OCI-LY7 (cell line): ENCODE measurements around the gene ASPDH. TPM values are rescaled to one million over a fixed set of nuclear protein-coding genes. Genes with fewer than 3 reads are reported as not detected.

ENCODE experiments used
- BruUV-seq: library from RNA; stranded (reverse); fragments of 400-500 nt; replicated peaks from 2 replicates; lab custom pipeline; 2021; lab: Mats Ljungman, UMichigan
- CTCF ChIA-PET: fragments of 300-600 bp; sonication (Branson Sonifier 250); formaldehyde crosslinking; loops from one replicate; lab custom pipeline; 2022; ENCODE audit warnings: antibody characterized with exemption; ENCODE audit not compliant: unreplicated experiment; lab: Charles Lee
- POLR2A ChIA-PET: fragments of 300-600 bp; sonication (Branson Sonifier 250); formaldehyde crosslinking; loops from one replicate; lab custom pipeline; 2022; ENCODE audit warnings: antibody characterized with exemption; lab: Charles Lee
- DNase-seq: peaks from one replicate; pipeline ENCODE4 v3.0.0-alpha.2; 2015; ENCODE audit warnings: low spot score
- H2AFZ ChIP-seq: fragments of 200-600 bp; sonication (generic), shearing (Covaris generic); 2 replicates; pipeline ENCODE4 v1.6.1; 2014; ENCODE audit warnings: mild to moderate bottlenecking, antibody characterized with exemption, low read length, moderate library complexity
- H3K27ac ChIP-seq: fragments of 200-600 bp; sonication (generic); 2 replicates; pipeline ENCODE4 v1.5.1; 2014; ENCODE audit warnings: mixed run types, low read depth, mild to moderate bottlenecking, moderate library complexity, low read length, inconsistent platforms; ENCODE audit not compliant: poor library complexity, severe bottlenecking
- H3K36me3 ChIP-seq: fragments of 200-600 bp; sonication (generic); 2 replicates; pipeline ENCODE4 v1.6.1; 2014; ENCODE audit warnings: mild to moderate bottlenecking, antibody characterized with exemption, low read length, moderate library complexity, mixed read lengths; ENCODE audit not compliant: insufficient read depth
- H3K4me1 ChIP-seq: fragments of 200-600 bp; sonication (generic); 2 replicates; pipeline ENCODE4 v1.5.1; 2014; ENCODE audit warnings: mild to moderate bottlenecking, low read length; ENCODE audit not compliant: insufficient read depth, poor library complexity, severe bottlenecking
- H3K4me2 ChIP-seq: fragments of 200-600 bp; sonication (generic); 2 replicates; pipeline ENCODE4 v1.6.1; 2014; ENCODE audit warnings: mild to moderate bottlenecking, low read length
- H3K4me3 ChIP-seq: fragments of 200-600 bp; sonication (generic); 2 replicates; pipeline ENCODE4 v1.5.1; 2014; ENCODE audit warnings: mild to moderate bottlenecking, low read depth, low read length; ENCODE audit not compliant: poor library complexity, severe bottlenecking
- H3K79me2 ChIP-seq: fragments of 200-600 bp; sonication (generic); 2 replicates; pipeline ENCODE4 v1.6.1; 2016; ENCODE audit warnings: low read depth, mild to moderate bottlenecking, low read length, moderate library complexity, mixed read lengths; ENCODE audit not compliant: insufficient read depth
- H3K9me2 ChIP-seq: fragments of 200-600 bp; sonication (generic); 2 replicates; pipeline ENCODE4 v1.6.1; 2016; ENCODE audit warnings: mild to moderate bottlenecking, low read length, mixed read lengths; ENCODE audit not compliant: insufficient read depth
- H3K9me3 ChIP-seq: fragments of 200-600 bp; sonication (generic); 2 replicates; pipeline ENCODE4 v1.6.1; 2014; ENCODE audit warnings: mild to moderate bottlenecking, mixed run types, low read length, mixed read lengths
- H4K20me1 ChIP-seq: fragments of 200-600 bp; sonication (generic); 2 replicates; pipeline ENCODE4 v1.6.1; 2014; ENCODE audit warnings: mild to moderate bottlenecking, antibody characterized with exemption, low read length, moderate library complexity, mixed read lengths; ENCODE audit not compliant: insufficient read depth
- CTCF ChIP-seq: fragments of 200-600 bp; sonication (generic); conservative IDR thresholded peaks from 2 replicates; pipeline ENCODE4 v1.5.1; 2014; ENCODE audit warnings: mild to moderate bottlenecking, antibody characterized with exemption, low read length, moderate library complexity, mixed read lengths
- EZH2phosphoT487 ChIP-seq: fragments of 200-600 bp; sonication (generic); IDR thresholded peaks from 2 replicates; pipeline ENCODE4 v1.6.1; 2018; ENCODE audit warnings: low read depth, borderline replicate concordance, mild to moderate bottlenecking, mixed run types, antibody characterized with exemption, low read length, moderate library complexity, mixed read lengths
- intact Hi-C: fragments of 100-400 bp; cut with micrococcal nuclease; formaldehyde crosslinking; loops from one replicate; pipeline ENCODE4 v1.10.0; 2022; ENCODE audit not compliant: unreplicated experiment
- total RNA-seq, 2 experiments: library from RNA; depleted of rRNA in 1 of 2; stranded (reverse); fragments of >200 nt in 1 of 2; shearing (Covaris generic) in 1 of 2; gene quantifications; 2 replicates each; pipeline ENCODE4 v1.2.3, GENCODE V29; 2014 to 2022

ASPDH gene
- total RNA-seq, 2 experiments from 2014 or later = not detected

GRCh38 chr19:50559636-50560035 is 45.9 kb upstream of the ASPDH start:
- Histone ChIP-seq H3K9me2 (no peaks in the 10 kb centered on the region), H3K4me1 (no peaks in the 10 kb centered on the region), H2AFZ (no peak overlapping the region), H3K27ac (no peak overlapping the region), H3K4me3 (no peak overlapping the region), H3K79me2 (no peaks in the 10 kb centered on the region), H3K9me3 (no peaks in the 10 kb centered on the region), H3K4me2 (no peak overlapping the region), H4K20me1 (no peaks in the 10 kb centered on the region), H3K36me3 (no peaks in the 10 kb centered on the region)
- ChIA-PET POLR2A (no interaction called here), CTCF (no interaction called here)
- no TSS peak for BruUV-seq
- no peak for TF ChIP-seq CTCF
- intact Hi-C loops = no loop called here
- no peak for DNase-seq

GRCh38 chr19:50558449-50558848 is 44.7 kb upstream of the ASPDH start:
- intact Hi-C loops = no loop called here
- Histone ChIP-seq H3K9me3 (no peaks in the 10 kb centered on the region), H3K36me3 (no peaks in the 10 kb centered on the region), H3K4me1 (no peaks in the 10 kb centered on the region), H3K79me2 (no peaks in the 10 kb centered on the region), H3K4me2 (no peak overlapping the region), H4K20me1 (no peaks in the 10 kb centered on the region), H3K4me3 (no peak overlapping the region), H3K27ac (no peak overlapping the region), H3K9me2 (no peaks in the 10 kb centered on the region), H2AFZ (no peak overlapping the region)
- ChIA-PET POLR2A (no interaction called here), CTCF (no interaction called here)
- TF ChIP-seq CTCF (no peak), EZH2phosphoT487 (no peak)
- no peak for DNase-seq
- BruUV-seq = no TSS peak

GRCh38 chr19:50558039-50558438 is 44.3 kb upstream of the ASPDH start:
- H3K4me3 ChIP-seq = no peak overlapping the region
- no peaks in the 10 kb centered on the region for H3K4me1 ChIP-seq
- H3K27ac ChIP-seq = no peak overlapping the region
- no peaks in the 10 kb centered on the region for H3K9me3 ChIP-seq
- no peak overlapping the region for H2AFZ ChIP-seq
- H3K9me2 ChIP-seq = no peaks in the 10 kb centered on the region
- H3K79me2 ChIP-seq = no peaks in the 10 kb centered on the region
- DNase-seq = no peak
- no TSS peak for BruUV-seq
- H3K36me3 ChIP-seq = no peaks in the 10 kb centered on the region
- no peaks in the 10 kb centered on the region for H4K20me1 ChIP-seq
- ChIA-PET POLR2A (no interaction called here), CTCF (no interaction called here)
- H3K4me2 ChIP-seq = no peak overlapping the region
- intact Hi-C loops = no loop called here
- no peak for TF ChIP-seq CTCF
- TF ChIP-seq EZH2phosphoT487 = no peak
